SK-N-SH treated with all-trans-retinoic acid at 6 μM for 48 hours (cell line): ENCODE data around the gene PEPD.

Experiments
- ARNTL ChIP-seq: fragments of 450-650 bp; formaldehyde crosslinking; IDR thresholded peaks from 2 replicates; pipeline ENCODE4 v1.5.0; 2020; ENCODE audit warnings: low read depth, mild to moderate bottlenecking, moderate library complexity, borderline replicate concordance
- CREB5 ChIP-seq: fragments of 250-450 bp; sonication (Bioruptor Pico); IDR thresholded peaks from 2 replicates; pipeline ENCODE4 v1.5.1; 2020; ENCODE audit warnings: low read depth, mild to moderate bottlenecking, moderate library complexity
- ESRRG ChIP-seq: fragments of 250-450 bp; sonication (Bioruptor Pico); IDR thresholded peaks from 2 replicates; pipeline ENCODE4 v1.6.1; 2021; ENCODE audit warnings: mild to moderate bottlenecking
- GLIS3 ChIP-seq: fragments of 250-450 bp; sonication (Bioruptor Pico); IDR thresholded peaks from 2 replicates; pipeline ENCODE4 v1.5.0; 2020; ENCODE audit warnings: mild to moderate bottlenecking, moderate library complexity
- PATZ1 ChIP-seq: fragments of 250-450 bp; sonication (Bioruptor Pico); IDR thresholded peaks from 2 replicates; pipeline ENCODE4 v1.8.0; 2020; ENCODE audit warnings: mild to moderate bottlenecking, moderate library complexity, borderline replicate concordance
- RARB ChIP-seq: fragments of 250-450 bp; sonication (Bioruptor Pico); IDR thresholded peaks from 2 replicates; pipeline ENCODE4 v1.8.0; 2021; ENCODE audit warnings: mild to moderate bottlenecking, moderate library complexity
- SNAI2 ChIP-seq: fragments of 250-450 bp; sonication (Bioruptor Pico); IDR thresholded peaks from 2 replicates; pipeline ENCODE4 v1.5.0; 2020; ENCODE audit warnings: mild to moderate bottlenecking, moderate library complexity
- TOX ChIP-seq: fragments of 250-450 bp; sonication (Bioruptor Pico); IDR thresholded peaks from 2 replicates; pipeline ENCODE4 v1.8.0; 2021; ENCODE audit warnings: mild to moderate bottlenecking, moderate library complexity, borderline replicate concordance
- ZFP3 ChIP-seq: fragments of 250-450 bp; sonication (Bioruptor Pico); IDR thresholded peaks from 2 replicates; pipeline ENCODE4 v1.5.0; 2020; ENCODE audit warnings: mild to moderate bottlenecking, moderate library complexity
- TF ChIP-seq, protein P1 (sequence below): fragments of 250-450 bp; sonication (Bioruptor Pico); IDR thresholded peaks from 2 replicates; pipeline ENCODE4 v1.8.0; 2021; ENCODE audit warnings: low read depth, mild to moderate bottlenecking, moderate library complexity, borderline replicate concordance

DNA sequence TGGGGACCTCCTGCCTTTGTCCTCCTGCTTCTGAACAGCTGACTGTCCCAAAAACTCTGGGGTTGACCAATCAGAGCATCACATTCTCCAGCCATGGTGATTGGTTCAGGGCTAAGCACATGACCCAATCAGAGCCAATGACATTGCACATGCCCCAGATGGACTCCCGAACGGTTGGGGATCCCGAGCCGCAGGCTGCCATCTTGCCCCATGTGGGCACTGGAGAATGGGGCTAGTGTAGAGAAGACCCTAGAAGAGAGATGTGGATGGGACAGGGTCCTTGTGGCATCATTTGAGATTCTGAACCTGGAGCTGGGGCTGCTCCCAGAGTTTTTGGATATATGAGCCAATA, 31.3 kb upstream of the PEPD start:
- TF ChIP-seq ARNTL (CRISPR knock-in tag) (no peak), SNAI2 (CRISPR knock-in tag) (no peak), CREB5 (no peak), TOX (CRISPR knock-in tag) (no peak), ESRRG (no peak), PATZ1 (CRISPR knock-in tag) (no peak), RARB (no peak), GLIS3 (CRISPR knock-in tag) (no peak), ZFP3 (CRISPR knock-in tag) (no peak)
- TF ChIP-seq, protein P1, sequence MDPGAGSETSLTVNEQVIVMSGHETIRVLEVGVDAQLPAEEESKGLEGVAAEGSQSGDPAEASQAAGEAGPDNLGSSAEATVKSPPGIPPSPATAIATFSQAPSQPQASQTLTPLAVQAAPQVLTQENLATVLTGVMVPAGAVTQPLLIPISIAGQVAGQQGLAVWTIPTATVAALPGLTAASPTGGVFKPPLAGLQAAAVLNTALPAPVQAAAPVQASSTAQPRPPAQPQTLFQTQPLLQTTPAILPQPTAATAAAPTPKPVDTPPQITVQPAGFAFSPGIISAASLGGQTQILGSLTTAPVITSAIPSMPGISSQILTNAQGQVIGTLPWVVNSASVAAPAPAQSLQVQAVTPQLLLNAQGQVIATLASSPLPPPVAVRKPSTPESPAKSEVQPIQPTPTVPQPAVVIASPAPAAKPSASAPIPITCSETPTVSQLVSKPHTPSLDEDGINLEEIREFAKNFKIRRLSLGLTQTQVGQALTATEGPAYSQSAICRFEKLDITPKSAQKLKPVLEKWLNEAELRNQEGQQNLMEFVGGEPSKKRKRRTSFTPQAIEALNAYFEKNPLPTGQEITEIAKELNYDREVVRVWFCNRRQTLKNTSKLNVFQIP (CRISPR knock-in tag), result no peak
